ENCODE data around the gene ZBTB9.
"Not testable (repeated sequence)": the region's sequence is repeated elsewhere in the genome, so short reads cannot be mapped to it uniquely, and the experiment has no call there.

Gene ZBTB9

GRCh38 chr6:33469661-33470060 is 15.3 kb downstream of the ZBTB9 start:
- FAIRE-seq: no peak

GRCh38 chr6:33477864-33478263 is 23.5 kb downstream of the ZBTB9 start:
- FAIRE-seq: no peak

GRCh38 chr6:33481192-33481591 is 26.8 kb downstream of the ZBTB9 start:
- FAIRE-seq: no peak

DNA sequence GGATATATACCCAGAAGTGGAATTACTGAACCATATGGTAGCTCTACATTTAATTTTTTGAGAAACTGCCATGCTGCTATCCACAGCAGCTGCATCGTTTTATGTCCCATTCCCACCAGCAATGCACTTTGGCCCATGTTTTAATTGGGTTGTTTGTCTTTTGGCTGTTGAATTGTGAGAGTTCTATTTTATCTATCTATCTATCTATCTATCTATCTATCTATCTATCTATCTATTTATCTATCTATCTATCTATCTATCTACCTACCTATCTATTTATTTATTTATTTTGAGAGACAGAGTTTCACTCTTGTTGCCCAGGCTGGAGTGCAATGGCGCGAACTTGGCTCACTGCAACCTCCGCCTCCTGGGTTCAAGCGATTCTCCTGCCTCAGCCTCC is 28.2 kb downstream of the ZBTB9 start:
- FAIRE-seq: not testable (repeated sequence)

GRCh38 chr6:33483678-33484077 is 29.3 kb downstream of the ZBTB9 start:
- FAIRE-seq: no peak

GRCh38 chr6:33484673-33485262 is 30.4 kb downstream of the ZBTB9 start:
- FAIRE-seq: not testable (repeated sequence)

- FAIRE-seq: not testable (repeated sequence)
These were observed 31.3 kb downstream of the ZBTB9 start for GRCh38 chr6:33485680-33486079.

GRCh38 chr6:33488339-33488738 is 34.0 kb downstream of the ZBTB9 start:
- FAIRE-seq: no peak

DNA sequence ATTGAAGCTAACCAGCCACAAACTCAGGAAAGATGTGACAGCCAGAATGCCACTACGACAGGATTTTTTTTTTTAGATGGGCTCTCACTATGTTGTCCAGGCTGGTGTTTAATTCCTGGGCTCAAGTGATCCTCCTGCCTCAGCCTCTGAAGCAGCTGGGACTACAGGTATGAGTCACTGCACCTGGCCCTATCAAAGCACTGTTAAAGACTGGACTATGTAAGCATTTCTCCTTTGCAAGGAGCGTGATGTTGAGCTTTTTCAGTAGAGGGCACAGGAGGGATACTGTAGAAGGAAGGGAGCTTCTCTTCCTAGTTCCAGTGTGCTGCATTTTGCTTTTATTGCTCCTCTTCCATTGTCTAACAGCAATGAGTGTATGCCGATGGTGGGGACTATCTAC is 35.8 kb downstream of the ZBTB9 start:
- no peak for FAIRE-seq

GRCh38 chr6:33490621-33491020 is 36.2 kb downstream of the ZBTB9 start:
- FAIRE-seq: no peak

- no peak for FAIRE-seq
These were observed 37.7 kb downstream of the ZBTB9 start for GRCh38 chr6:33492093-33492492.

DNA sequence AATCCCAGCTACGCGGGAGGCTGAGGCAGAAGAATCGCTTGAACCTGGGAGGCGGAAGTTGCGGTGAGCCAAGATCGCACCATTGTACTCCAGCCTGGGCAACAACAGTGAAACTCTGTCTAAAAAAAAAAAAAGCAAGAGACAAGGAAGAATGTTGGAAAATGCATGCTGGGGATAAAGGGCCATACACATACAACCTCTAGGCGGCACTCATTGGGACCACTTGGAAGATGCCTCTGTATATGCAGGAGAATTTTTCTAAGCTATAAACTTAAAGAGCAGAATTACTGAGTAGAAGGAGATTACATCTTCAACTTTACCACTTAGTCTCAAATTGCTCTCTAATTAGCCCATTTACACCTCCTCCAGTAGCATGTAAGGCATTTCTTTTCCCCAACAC is 42.8 kb downstream of the ZBTB9 start:
- no peak for FAIRE-seq

GRCh38 chr6:33502486-33502885 is 48.1 kb downstream of the ZBTB9 start:
- FAIRE-seq: no peak

DNA sequence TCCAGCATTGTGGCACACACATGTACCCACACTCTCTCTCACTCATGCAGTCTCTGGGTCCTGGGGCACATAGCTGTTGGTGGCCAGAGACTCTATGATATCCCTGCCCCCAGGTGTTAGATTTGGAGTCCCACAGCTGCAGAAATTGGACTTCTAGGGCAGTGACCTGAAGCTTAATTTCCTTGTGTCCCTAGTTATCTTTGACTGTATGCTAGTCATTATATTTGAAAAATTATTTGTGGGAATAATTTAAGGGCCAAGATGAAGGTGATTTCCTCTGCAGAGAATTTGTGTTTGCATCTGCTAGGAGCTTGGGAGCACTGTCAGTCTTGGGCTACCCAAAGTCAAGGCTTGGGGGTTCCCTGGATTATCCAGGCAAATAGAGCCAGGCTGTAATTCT is 50.1 kb downstream of the ZBTB9 start:
- FAIRE-seq: no peak

DNA sequence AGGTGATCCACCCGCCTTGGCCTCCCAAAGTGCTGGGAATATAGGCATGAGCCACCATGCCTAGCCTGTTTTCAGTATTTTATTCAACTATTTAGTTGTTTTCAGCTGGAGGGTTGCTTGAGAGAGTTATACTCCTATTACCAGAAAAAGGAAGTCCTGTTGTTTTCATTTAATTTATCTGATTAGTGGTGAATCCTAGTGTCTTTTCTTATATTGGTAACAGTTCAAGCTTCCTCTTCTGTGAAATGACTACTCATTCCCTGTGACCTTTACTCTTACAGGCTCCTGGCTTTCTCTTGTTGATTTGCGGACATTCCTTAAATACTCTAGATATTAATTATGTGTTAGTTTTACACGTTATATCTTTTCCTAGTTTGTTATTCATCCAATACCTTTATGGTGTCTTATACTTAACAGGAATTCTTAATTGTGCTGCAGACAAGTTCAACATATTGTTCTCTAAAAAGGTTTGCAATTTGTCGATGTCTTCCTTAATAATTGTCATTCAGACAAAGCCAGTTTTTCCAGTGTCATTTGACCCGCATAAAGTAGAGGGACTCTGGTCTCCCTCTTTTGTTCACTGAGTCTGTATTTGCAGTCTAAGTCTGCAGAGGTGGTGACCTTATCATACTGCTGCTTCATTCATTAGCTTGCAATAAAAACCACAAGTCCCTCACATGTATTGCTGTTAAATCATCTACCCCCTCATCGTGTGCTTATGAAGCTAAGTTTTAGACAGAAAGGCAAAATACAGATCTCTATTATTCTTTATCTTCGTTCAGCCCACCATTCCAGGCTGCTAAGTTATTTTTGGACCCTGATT is 51.4 kb downstream of the ZBTB9 start:
- FAIRE-seq: no peak

Measured in colon (tissue), 2 donors.